ENCODE measurements around the gene MEMO1.

DNA sequence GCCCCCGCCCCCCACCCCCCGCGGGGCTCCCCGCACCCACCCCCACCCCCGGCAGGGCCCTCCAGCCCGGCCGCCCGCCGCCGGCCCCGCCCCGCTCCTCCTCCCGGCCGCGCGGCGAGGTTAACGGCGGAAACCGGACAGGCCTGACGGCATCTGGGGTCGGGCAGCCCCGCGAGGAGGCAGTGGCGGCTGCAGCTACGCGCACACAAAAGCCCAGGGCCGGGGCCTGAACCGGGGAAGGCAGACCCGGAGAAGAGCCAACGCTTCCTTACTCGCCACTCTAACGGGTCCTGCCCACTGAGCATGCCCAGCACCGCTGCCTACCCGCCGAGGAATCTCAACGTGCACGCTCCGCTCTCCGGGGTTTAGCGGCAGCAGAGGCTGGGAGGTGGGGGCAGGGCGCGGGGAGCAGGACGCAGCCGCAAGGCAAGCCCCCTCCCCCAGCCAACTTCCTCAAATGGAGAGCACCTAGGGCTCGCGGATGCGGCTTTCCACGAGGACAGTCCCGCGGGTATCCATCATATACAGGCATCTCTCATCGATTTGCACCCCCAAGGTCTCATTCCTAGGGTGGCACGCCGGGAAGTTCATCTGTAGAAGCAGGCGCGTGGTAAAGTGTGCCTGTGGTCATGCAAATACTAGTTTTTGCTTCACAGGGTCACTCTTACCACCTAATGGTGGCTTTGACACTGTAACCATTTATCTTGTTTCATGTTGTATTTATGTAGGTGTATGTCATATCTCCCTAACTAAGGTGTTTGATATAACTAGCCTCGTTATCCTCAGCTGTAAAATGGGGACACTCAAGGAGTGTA lies at the start of gene MEMO1:
- TF ChIP-seq POLR2AphosphoS5 (IDR thresholded peaks at IDR 0.05; ENCODE audit: low read depth, low read length) (peak; percentile 97), POLR2A (IDR thresholded peaks at IDR 0.05; ENCODE audit: low read depth, low read length) (peak; percentile 97), TAF1 (IDR thresholded peaks at IDR 0.05; ENCODE audit: borderline replicate concordance, low read depth, low read length) (peak; percentile 95)
